ENCODE results near the gene CFHR5.
"Not testable (repeated sequence)": the region's sequence is repeated elsewhere in the genome, so short reads cannot be mapped to it uniquely, and the experiment has no call there.

Gene CFHR5

DNA sequence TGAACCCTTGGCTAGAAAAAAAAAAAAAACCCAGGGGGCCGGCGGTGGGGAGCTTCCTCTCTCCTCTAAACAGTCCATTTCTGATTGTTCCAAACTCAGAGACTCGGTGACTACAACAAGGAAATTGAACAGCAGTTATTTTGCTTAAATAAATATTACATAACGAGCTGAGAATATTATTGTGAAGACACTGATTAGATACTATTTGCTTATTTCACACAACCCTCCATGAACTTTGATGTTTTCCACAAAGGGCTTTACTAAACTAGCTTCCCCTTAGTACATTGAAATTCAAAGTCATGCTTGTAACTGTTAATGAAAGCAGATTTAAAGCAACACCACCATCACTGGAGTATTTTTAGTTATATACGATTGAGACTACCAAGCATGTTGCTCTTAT is at the start of gene CFHR5:
CFHR5 (plus strand) TSS at position 279 of the 400 bp plus-strand sequence; CDS start at position 388, 109 bp downstream.
- no peak within 1 kb of the TSS for H3K4me3 ChIP-seq (ENCODE audit: low read length)
- no peak for DNase-seq (ENCODE audit: low read depth)
- TF ChIP-seq, protein P1, sequence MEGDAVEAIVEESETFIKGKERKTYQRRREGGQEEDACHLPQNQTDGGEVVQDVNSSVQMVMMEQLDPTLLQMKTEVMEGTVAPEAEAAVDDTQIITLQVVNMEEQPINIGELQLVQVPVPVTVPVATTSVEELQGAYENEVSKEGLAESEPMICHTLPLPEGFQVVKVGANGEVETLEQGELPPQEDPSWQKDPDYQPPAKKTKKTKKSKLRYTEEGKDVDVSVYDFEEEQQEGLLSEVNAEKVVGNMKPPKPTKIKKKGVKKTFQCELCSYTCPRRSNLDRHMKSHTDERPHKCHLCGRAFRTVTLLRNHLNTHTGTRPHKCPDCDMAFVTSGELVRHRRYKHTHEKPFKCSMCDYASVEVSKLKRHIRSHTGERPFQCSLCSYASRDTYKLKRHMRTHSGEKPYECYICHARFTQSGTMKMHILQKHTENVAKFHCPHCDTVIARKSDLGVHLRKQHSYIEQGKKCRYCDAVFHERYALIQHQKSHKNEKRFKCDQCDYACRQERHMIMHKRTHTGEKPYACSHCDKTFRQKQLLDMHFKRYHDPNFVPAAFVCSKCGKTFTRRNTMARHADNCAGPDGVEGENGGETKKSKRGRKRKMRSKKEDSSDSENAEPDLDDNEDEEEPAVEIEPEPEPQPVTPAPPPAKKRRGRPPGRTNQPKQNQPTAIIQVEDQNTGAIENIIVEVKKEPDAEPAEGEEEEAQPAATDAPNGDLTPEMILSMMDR (conservative IDR thresholded peaks at IDR 0.05; ENCODE audit: low read length), result no peak

DNA sequence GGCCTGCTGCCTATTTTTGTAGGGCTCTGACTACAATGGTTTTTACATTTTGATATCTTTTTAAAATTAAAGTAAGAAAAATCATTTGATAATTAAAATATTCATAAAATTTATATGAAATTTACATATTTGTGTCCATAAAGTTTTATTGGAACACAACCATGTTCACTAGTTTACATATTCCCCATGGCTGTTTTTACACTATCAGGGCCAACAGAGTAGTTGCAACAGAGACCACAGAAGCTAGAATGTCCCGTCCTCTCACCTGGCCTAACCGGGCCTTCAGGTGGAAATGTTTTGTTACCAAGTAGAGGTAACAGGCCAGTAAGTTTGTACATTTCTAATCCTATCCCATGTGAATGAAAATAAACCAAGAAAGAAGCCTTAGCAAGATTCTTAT is 44.5 kb upstream of the CFHR5 start:
- not testable (repeated sequence) for DNase-seq (ENCODE audit: low read depth); H3K4me3 ChIP-seq (ENCODE audit: low read length)

DNA sequence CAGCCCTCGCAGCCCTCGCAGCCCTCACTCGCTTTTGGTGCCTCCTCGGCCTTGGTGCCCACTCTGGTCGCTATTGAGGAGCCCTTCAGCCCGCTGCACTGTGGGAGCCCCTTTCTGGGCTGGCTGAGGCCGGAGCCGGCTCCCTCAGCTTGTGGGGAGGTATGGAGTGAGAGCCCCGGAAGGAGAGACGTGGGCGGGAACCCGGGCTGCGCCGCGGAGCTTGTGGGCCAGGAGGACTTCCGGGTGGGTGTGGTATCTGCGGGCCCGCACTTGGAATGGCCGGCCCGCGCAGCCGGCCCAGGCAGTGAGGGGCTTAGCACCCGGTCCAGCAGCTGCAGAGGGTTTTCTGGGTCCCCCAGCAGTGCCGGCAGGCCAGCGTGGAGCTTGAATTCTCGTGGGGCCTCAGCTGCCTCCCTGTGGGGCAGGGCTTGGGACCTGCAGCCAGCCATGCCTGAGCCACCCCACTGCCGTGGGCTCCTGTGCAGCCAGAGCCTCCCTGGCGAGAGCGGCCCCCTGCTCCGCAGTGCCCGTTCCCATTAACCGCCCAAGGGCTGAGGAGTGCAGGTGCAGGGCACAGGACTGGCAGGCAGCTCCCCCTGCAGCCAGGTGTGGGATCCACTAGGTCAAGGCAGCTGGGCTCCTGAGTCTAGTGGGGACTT is 43.7 kb upstream of the CFHR5 start:
- no peak for DNase-seq (ENCODE audit: low read depth)
- no peak overlapping the region for H3K4me3 ChIP-seq (ENCODE audit: low read length)
- TF ChIP-seq, protein P1 (conservative IDR thresholded peaks at IDR 0.05; ENCODE audit: low read length), result no peak

DNA sequence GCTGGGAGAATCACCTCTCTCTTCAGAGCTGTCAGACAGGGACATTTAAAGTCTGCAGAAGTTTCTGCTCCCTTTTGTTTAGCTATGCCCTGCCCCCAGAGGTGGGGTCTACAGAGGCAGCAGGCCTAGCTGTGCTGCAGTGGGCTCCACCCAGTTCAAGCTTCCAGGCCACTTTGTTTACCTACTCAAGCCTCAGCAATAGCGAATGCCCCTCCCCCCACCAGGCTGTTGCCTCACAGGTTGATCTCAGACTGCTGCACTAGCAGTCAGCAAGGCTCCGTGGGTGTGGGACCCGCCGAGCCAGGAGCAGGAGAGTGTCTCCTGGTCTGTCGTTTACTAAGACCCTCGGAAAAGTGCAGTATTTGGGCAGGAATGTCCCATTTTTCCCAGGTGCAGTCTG is 35.9 kb upstream of the CFHR5 start:
- not testable (repeated sequence) for DNase-seq (ENCODE audit: low read depth); H3K4me3 ChIP-seq (ENCODE audit: low read length)

DNA sequence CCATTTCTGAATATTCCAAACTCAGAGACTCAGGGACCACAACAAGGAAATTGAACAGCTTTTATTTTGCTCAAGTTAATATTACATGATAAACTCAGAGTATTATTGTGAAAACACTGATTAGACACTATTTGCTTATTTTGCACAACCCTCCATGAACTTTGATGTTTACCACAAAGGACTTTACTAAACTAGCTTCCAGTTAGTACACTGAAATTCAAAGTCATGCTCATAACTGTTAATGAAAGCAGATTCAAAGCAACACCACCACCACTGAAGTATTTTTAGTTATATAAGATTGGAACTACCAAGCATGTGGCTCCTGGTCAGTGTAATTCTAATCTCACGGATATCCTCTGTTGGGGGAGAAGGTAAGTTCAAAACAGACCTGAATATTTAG is 33.8 kb upstream of the CFHR5 start, which contains the start of gene CFHR2:
CFHR2 (plus strand) TSS at position 171 of the 400 bp plus-strand sequence; CDS start at position 314, 143 bp downstream.
- not testable (repeated sequence) for H3K4me3 ChIP-seq (ENCODE audit: low read length); DNase-seq (ENCODE audit: low read depth)

DNA sequence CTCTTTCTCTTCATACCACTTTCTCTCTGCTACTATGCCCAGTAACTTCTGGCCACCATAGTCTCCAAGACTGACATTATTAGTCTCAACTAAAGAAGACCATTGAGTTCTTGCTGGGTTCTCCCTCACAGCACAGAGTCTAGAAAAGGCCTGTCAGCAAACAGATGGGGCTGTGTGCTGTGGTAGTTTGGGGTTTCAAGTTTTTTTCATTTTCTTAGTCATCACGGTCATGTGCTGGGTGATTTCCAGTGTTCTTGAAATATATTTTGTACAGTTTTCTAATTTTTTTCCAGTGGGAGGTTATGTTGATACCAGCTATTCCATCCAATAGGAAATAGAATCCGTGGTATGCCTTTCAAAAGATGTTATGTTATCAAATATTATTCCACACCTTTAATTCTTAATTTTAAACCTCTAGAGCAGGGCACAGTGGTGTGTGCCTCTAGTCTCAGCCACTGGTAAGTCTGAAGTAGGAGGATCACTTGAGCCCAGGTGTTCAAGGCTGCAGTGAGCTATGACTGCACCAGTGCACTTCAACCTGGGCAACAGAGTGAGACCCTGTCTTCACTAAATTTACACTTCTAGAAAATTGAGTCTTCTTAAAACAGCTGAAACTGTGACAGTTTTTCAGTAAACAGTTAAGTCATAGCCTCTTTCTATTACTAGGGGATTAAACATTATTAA is 25.5 kb upstream of the CFHR5 start:
- TF ChIP-seq, protein P1 (conservative IDR thresholded peaks at IDR 0.05; ENCODE audit: low read length), result no peak
- DNase-seq (ENCODE audit: low read depth), result peak; percentile 1
- no peak overlapping the region for H3K4me3 ChIP-seq (ENCODE audit: low read length)

DNA sequence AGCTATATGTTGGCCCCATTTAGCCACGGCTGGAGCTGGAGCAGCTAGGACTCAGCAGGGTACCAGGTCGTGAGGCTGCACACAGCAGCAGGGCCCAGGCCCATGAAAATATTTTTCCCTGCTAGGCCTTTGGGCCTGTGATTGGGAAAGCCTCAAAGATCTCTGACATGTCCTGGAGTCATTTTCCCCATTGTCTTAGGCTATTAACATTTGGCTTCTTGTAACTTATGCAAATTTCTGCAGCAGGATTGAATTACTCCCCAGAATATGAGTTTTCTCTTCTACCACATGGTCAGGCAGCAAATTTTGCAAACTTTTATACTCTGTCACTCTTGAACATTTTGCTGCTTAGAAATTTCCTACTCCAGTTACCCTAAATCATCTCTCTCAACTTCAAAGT is 22.6 kb upstream of the CFHR5 start:
- H3K4me3 ChIP-seq (ENCODE audit: low read length), result no peak overlapping the region
- TF ChIP-seq, protein P1 (conservative IDR thresholded peaks at IDR 0.05; ENCODE audit: low read length), result no peak
- DNase-seq (ENCODE audit: low read depth), result no peak

DNA sequence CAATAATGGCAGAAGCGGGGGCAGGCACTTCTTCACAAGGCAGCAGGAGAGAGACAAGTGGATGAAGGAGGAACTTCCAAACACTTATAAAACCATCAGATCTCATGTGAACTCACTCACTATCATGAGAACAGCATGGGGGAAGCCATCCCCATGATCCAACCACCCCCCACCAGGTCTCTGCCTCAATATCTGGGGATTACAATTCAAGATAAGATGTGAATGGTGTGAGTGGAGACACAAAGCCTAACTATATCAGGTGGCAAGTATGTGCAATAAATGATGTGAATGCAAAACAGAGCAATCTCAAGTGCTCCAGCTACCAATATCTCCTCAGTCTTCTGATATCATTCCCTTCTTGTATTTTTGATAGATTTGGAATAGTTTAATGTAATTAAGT is 21.4 kb upstream of the CFHR5 start:
- no peak for DNase-seq (ENCODE audit: low read depth)
- TF ChIP-seq, protein P1 (conservative IDR thresholded peaks at IDR 0.05; ENCODE audit: low read length), result no peak
- H3K4me3 ChIP-seq (ENCODE audit: low read length), result no peak overlapping the region

Data from AG10803 (cell line).